ENCODE results near the gene SLC34A3.

SLC34A3 gene

DNA sequence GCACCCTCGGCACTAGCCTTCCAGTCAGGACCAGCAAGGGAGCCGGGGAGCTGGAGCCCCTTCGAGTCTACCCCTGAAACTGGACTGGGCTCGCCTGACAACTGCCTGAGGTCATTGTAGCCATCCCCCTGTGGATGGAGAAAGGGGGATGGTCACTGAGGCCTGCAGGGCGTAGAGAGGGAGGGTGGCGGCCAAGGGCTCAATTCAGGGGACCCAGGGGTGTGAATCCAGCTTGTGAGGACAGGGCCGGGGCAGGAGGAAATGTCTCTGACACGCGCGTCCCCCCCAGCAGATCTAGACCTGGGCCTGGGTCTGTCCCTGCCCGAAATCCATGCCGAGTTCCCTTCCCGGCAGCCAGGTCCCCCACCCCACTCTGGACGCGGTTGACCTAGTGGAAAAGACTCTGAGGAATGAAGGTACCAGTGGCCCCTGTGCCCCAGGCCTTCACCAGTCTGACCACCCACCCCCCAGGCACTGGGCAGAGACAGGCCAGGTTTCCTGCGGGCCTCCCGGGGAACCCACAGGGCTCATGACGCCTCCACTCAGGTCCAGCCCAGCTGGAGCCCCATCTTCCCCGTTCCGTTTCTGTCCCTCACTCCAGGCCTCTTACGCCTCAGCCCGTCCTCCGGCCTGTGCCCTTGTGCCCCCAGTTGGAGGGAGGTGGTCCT lies 805 bp downstream of the SLC34A3 start:
- H3K4me3 ChIP-seq (replicated peaks; ENCODE audit: low read depth, low read length) = no peak overlapping the region
- TF ChIP-seq, protein P1, sequence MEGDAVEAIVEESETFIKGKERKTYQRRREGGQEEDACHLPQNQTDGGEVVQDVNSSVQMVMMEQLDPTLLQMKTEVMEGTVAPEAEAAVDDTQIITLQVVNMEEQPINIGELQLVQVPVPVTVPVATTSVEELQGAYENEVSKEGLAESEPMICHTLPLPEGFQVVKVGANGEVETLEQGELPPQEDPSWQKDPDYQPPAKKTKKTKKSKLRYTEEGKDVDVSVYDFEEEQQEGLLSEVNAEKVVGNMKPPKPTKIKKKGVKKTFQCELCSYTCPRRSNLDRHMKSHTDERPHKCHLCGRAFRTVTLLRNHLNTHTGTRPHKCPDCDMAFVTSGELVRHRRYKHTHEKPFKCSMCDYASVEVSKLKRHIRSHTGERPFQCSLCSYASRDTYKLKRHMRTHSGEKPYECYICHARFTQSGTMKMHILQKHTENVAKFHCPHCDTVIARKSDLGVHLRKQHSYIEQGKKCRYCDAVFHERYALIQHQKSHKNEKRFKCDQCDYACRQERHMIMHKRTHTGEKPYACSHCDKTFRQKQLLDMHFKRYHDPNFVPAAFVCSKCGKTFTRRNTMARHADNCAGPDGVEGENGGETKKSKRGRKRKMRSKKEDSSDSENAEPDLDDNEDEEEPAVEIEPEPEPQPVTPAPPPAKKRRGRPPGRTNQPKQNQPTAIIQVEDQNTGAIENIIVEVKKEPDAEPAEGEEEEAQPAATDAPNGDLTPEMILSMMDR (IDR thresholded peaks at IDR 0.05; ENCODE audit: low read length, missing control alignments) = no peak
- no peak for DNase-seq (ENCODE audit: low read depth)

DNA sequence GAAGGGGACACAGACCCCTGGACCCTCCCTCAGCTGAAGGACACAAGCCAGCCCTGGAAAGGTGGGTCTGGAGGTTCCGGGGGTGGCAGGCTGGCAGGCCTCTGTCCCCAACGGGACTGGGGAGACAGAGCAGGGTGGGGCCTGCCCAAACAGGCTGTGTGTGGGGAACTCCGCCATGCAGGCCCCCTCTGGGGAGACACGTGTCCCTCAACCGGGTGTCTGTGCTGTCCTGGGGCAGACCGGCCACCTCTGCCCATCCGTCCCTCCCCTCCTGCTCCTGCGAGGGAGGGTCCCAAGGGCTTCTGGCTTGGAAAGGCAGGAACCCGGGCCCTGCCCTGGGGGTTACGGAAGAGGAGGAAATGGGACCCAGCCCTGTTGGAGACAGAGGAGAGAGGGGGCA lies 1.4 kb downstream of the SLC34A3 start:
- no peak overlapping the region for H3K4me3 ChIP-seq (replicated peaks; ENCODE audit: low read depth, low read length)
- TF ChIP-seq, protein P1 (IDR thresholded peaks at IDR 0.05; ENCODE audit: low read length, missing control alignments) = no peak
- no peak for DNase-seq (ENCODE audit: low read depth)

DNA sequence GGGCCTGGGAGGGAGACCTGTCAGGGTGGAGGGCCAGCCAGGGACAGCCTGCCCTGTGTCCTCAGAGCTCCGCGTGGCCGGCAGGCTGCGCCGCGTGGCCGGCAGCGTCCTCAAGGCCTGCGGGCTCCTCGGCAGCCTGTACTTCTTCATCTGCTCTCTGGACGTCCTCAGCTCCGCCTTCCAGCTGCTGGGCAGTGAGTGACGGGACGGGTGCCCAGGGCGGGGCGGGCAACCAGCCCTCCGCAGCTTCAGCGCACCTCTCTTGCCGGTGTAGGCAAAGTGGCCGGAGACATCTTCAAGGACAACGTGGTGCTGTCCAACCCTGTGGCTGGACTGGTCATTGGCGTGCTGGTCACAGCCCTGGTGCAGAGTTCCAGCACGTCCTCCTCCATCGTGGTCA lies 1.8 kb downstream of the SLC34A3 start:
- H3K4me3 ChIP-seq (replicated peaks; ENCODE audit: low read depth, low read length) = no peak overlapping the region
- no peak for DNase-seq (ENCODE audit: low read depth)
- TF ChIP-seq, protein P1 (IDR thresholded peaks at IDR 0.05; ENCODE audit: low read length, missing control alignments) = no peak

- TF ChIP-seq, protein P1 (IDR thresholded peaks at IDR 0.05; ENCODE audit: low read length, missing control alignments) = no peak
- no peak overlapping the region for H3K4me3 ChIP-seq (replicated peaks; ENCODE audit: low read depth, low read length)
- no peak for DNase-seq (ENCODE audit: low read depth)
Observed at GRCh38 chr9:137233143-137233980, 2.7 kb downstream of the SLC34A3 start.

GRCh38 chr9:137234055-137234697 lies 3.5 kb downstream of the SLC34A3 start:
- no peak for DNase-seq (ENCODE audit: low read depth)
- TF ChIP-seq, protein P1 (IDR thresholded peaks at IDR 0.05; ENCODE audit: low read length, missing control alignments) = no peak
- no peak overlapping the region for H3K4me3 ChIP-seq (replicated peaks; ENCODE audit: low read depth, low read length)

GRCh38 chr9:137234758-137235423 lies 4.2 kb downstream of the SLC34A3 start:
- DNase-seq (ENCODE audit: low read depth) = no peak
- H3K4me3 ChIP-seq (replicated peaks; ENCODE audit: low read depth, low read length) = no peak overlapping the region
- TF ChIP-seq, protein P1 (IDR thresholded peaks at IDR 0.05; ENCODE audit: low read length, missing control alignments) = no peak

All from fibroblast of pulmonary artery (primary cell).